H1 (cell line): ENCODE measurements around the gene WDFY4. TPM values are rescaled to one million over a fixed set of nuclear protein-coding genes. Genes with fewer than 3 reads are reported as not detected.

ENCODE experiments used
- CTCF ChIA-PET: fragments of 300-600 bp; sonication (Branson Sonifier 250); formaldehyde crosslinking; loops from one replicate; lab custom pipeline; 2021; ENCODE audit not compliant: partially characterized antibody; lab: Charles Lee
- POLR2A ChIA-PET: fragments of 300-600 bp; sonication (Branson Sonifier 250); formaldehyde crosslinking; loops from one replicate; lab custom pipeline; 2021; ENCODE audit warnings: inconsistent platforms; ENCODE audit not compliant: partially characterized antibody; lab: Charles Lee
- DNase-seq, 2 experiments: peaks; one replicate each; pipeline versions ENCODE4 v3.0.0 to v3.0.0-alpha.2; 2010 to 2022; ENCODE audit warnings: low spot score in 2 of 2, low read depth in 1 of 2, mixed read lengths in 1 of 2
- FAIRE-seq: peaks from 2 replicates; lab custom pipeline; 2011; peaks lifted over from hg19 to GRCh38; lab: Jason Lieb, UNC
- H2AFZ ChIP-seq: 2 replicates; pipeline ENCODE4 v1.8.1; 2012; ENCODE audit warnings: low read length, inconsistent platforms
- H2AK5ac ChIP-seq: 2 replicates; pipeline ENCODE4 v1.6.1; 2013; ENCODE audit warnings: low read depth, low read length
- H2BK120ac ChIP-seq: replicated peaks from 2 replicates; pipeline ENCODE3; 2013; ENCODE audit warnings: low read depth, low read length, inconsistent platforms
- H2BK12ac ChIP-seq: 2 replicates; pipeline ENCODE4 v1.6.1; 2013; ENCODE audit warnings: low read depth, low read length
- H2BK15ac ChIP-seq: 2 replicates; pipeline ENCODE4 v1.6.1; 2013; ENCODE audit warnings: low read length
- H2BK20ac ChIP-seq: 2 replicates; pipeline ENCODE4 v1.6.1; 2013; ENCODE audit warnings: low read length
- H2BK5ac ChIP-seq: 2 replicates; pipeline ENCODE4 v1.6.1; 2013; ENCODE audit warnings: low read depth, low read length
- H3K14ac ChIP-seq: 2 replicates; pipeline ENCODE4 v1.6.1; 2013; ENCODE audit warnings: inconsistent platforms; ENCODE audit not compliant: insufficient read length
- H3K18ac ChIP-seq: 2 replicates; pipeline ENCODE4 v1.6.1; 2013; ENCODE audit warnings: low read length; ENCODE audit errors: extremely low read depth
- H3K23ac ChIP-seq: 2 replicates; pipeline ENCODE4 v1.6.1; 2013; ENCODE audit warnings: inconsistent platforms; ENCODE audit not compliant: insufficient read length
- H3K23me2 ChIP-seq: 2 replicates; pipeline ENCODE4 v1.6.1; 2013; ENCODE audit warnings: low read depth, low read length
- H3K27ac ChIP-seq: 2 replicates; pipeline ENCODE4 v1.6.1; 2011; ENCODE audit warnings: low read depth, low read length, inconsistent platforms
- H3K27me3 ChIP-seq, 4 experiments: replicated peaks in 1 of 4; 1 replicate in 1 of 4; 2 replicates in 3 of 4; pipeline versions ENCODE4 v1.6.1 to v1.8.1; 2011 to 2013; ENCODE audit warnings: low read length in 3 of 4, mild to moderate bottlenecking in 3 of 4, inconsistent platforms in 2 of 4, mixed read lengths in 2 of 4, moderate library complexity in 1 of 4; ENCODE audit not compliant: control insufficient read depth in 3 of 4, insufficient read depth in 3 of 4; ENCODE audit errors: extremely low read depth in 1 of 4
- H3K36me3 ChIP-seq, 4 experiments: 2 replicates each; pipeline versions ENCODE4 v1.6.1 to v1.8.1; 2011 to 2013; ENCODE audit warnings: mild to moderate bottlenecking in 4 of 4, low read length in 3 of 4, moderate library complexity in 2 of 4, control low read depth in 1 of 4, inconsistent platforms in 1 of 4; ENCODE audit not compliant: insufficient read depth in 4 of 4, control insufficient read depth in 2 of 4
- H3K4ac ChIP-seq: replicated peaks from 2 replicates; pipeline ENCODE3; 2013; ENCODE audit warnings: low read length, low read depth, mixed read lengths, inconsistent platforms; ENCODE audit not compliant: insufficient read length
- H3K4me1 ChIP-seq, 4 experiments: replicated peaks in 1 of 4; 1 replicate in 1 of 4; 2 replicates in 3 of 4; pipeline versions ENCODE4 v1.6.1 to v1.8.1; 2011 to 2013; ENCODE audit warnings: low read length in 3 of 4, inconsistent platforms in 2 of 4, mixed read lengths in 1 of 4; ENCODE audit not compliant: insufficient read depth in 4 of 4, control insufficient read depth in 3 of 4
- H3K4me2 ChIP-seq, 2 experiments: 2 replicates each; pipeline versions ENCODE4 v1.6.1 to v1.8.1; 2011 to 2013; ENCODE audit warnings: low read depth in 2 of 2, low read length in 2 of 2, control low read depth in 1 of 2, inconsistent platforms in 1 of 2, mild to moderate bottlenecking in 1 of 2; ENCODE audit not compliant: insufficient read depth in 1 of 2
- H3K4me3 ChIP-seq, 4 experiments: fragments of 200-600, 300-600 bp in 1 of 4; sonication (generic), shearing (Covaris generic), sonication (Bioruptor Twin) in 1 of 4; 2 replicates each; pipeline versions ENCODE4 v1.5.1 to v1.8.1; 2011 to 2016; ENCODE audit warnings: low read length in 4 of 4, low read depth in 3 of 4, control low read depth in 2 of 4, inconsistent platforms in 2 of 4, mild to moderate bottlenecking in 2 of 4, mixed read lengths in 1 of 4, moderate library complexity in 1 of 4; ENCODE audit not compliant: insufficient read depth in 2 of 4; ENCODE audit errors: extremely low read depth in 1 of 4
- H3K56ac ChIP-seq: replicated peaks from 2 replicates; pipeline ENCODE3; 2013; ENCODE audit warnings: low read depth, mild to moderate bottlenecking, mixed read lengths, low read length, inconsistent platforms; ENCODE audit not compliant: insufficient read length
- H3K79me1 ChIP-seq: 2 replicates; pipeline ENCODE4 v1.6.1; 2013; ENCODE audit warnings: low read depth, low read length, control low read depth
- H3K79me2 ChIP-seq, 2 experiments: 2 replicates each; pipeline versions ENCODE4 v1.6.1 to v1.8.1; 2012 to 2013; ENCODE audit warnings: low read length in 2 of 2, mild to moderate bottlenecking in 2 of 2, inconsistent platforms in 1 of 2; ENCODE audit not compliant: insufficient read depth in 2 of 2, control insufficient read depth in 1 of 2
- H3K9ac ChIP-seq, 4 experiments: replicated peaks in 1 of 4; 1 replicate in 1 of 4; 2 replicates in 3 of 4; pipeline versions ENCODE4 v1.6.1 to v1.8.1; 2011 to 2013; ENCODE audit warnings: low read depth in 3 of 4, low read length in 3 of 4, control low read depth in 2 of 4, mild to moderate bottlenecking in 2 of 4, moderate library complexity in 2 of 4, inconsistent platforms in 1 of 4; ENCODE audit errors: extremely low read depth in 1 of 4
- H3K9me3 ChIP-seq, 2 experiments: 2 replicates each; pipeline versions ENCODE4 v1.6.1 to v1.8.1; 2012 to 2013; ENCODE audit warnings: mild to moderate bottlenecking in 2 of 2, moderate library complexity in 2 of 2, control low read depth in 1 of 2, inconsistent platforms in 1 of 2, low read depth in 1 of 2, low read length in 1 of 2, mixed read lengths in 1 of 2; ENCODE audit not compliant: insufficient read depth in 2 of 2
- H4K20me1 ChIP-seq, 2 experiments: replicated peaks in 1 of 2; 2 replicates each; pipeline versions ENCODE3 to v1.8.1; 2011 to 2013; ENCODE audit warnings: inconsistent platforms in 2 of 2, low read length in 2 of 2, mild to moderate bottlenecking in 1 of 2; ENCODE audit not compliant: insufficient read depth in 2 of 2, control insufficient read depth in 1 of 2
- H4K5ac ChIP-seq: 2 replicates; pipeline ENCODE4 v1.6.1; 2013; ENCODE audit warnings: low read length, low read depth, mixed read lengths, inconsistent platforms; ENCODE audit not compliant: insufficient read length
- H4K8ac ChIP-seq: 2 replicates; pipeline ENCODE4 v1.8.0; 2013; ENCODE audit warnings: mild to moderate bottlenecking, moderate library complexity, low read length, inconsistent platforms; ENCODE audit not compliant: insufficient read depth; ENCODE audit errors: extremely low read depth
- H4K91ac ChIP-seq: replicated peaks from 2 replicates; pipeline ENCODE3; 2013; ENCODE audit warnings: low read length, mixed read lengths, inconsistent platforms; ENCODE audit not compliant: insufficient read length
- CEBPB ChIP-seq: IDR thresholded peaks from 2 replicates; pipeline ENCODE4 v1.6.1; 2012; ENCODE audit warnings: low read depth, low read length
- EGR1 ChIP-seq: IDR thresholded peaks from 2 replicates; pipeline ENCODE4 v1.6.1; 2011; ENCODE audit warnings: low read depth, low read length, borderline replicate concordance
- KDM5A ChIP-seq: fragments of 200-600 bp; IDR thresholded peaks from 2 replicates; pipeline ENCODE4 v1.7.1; 2012; ENCODE audit warnings: mild to moderate bottlenecking, low read length, inconsistent platforms, mixed read lengths
- SRF ChIP-seq: IDR thresholded peaks from 2 replicates; pipeline ENCODE4 v1.6.1; 2011; ENCODE audit warnings: mild to moderate bottlenecking, low read depth, low read length, moderate library complexity
- WGBS, 2 experiments: shearing (Covaris generic) in 1 of 2; methylation state at CpG; one replicate each; pipeline versions ENCODE4 v1.1.6 to v1.1.7; 2013 to 2015; ENCODE audit warnings: low lambda C conversion rate in 2 of 2, mixed read lengths in 2 of 2, inconsistent platforms in 1 of 2, low coverage in 1 of 2, missing lambda C conversion rate in 1 of 2; ENCODE audit not compliant: insufficient replicate concordance in 2 of 2, insufficient coverage in 1 of 2, insufficient read length in 1 of 2; ENCODE audit errors: extremely low coverage in 1 of 2, missing lambda C conversion rate in 1 of 2; 5-methylcytosine and 5-hydroxymethylcytosine counted together
- polyA plus RNA-seq, 7 experiments: library from polyadenylated mRNA; depleted of rRNA in 3 of 7; stranded (reverse) in 5 of 7; unstranded in 2 of 7; fragments of >200 nt in 5 of 7; fragments of 200-250 nt in 2 of 7; gene quantifications; 1 replicate in 5 of 7; 2 replicates in 1 of 7; 4 replicates in 1 of 7; pipeline versions ENCODE4 v1.2.1 to v1.2.3, GENCODE V29; 2011 to 2013; ENCODE audit warnings: missing spikeins in 2 of 7, mixed read lengths in 2 of 7
- total RNA-seq: library from RNA; stranded (reverse); fragmentation: NEBNext Ultra II Directional; extraction: Animal tissue kit (Norgen Biotek cat#: 25700); gene quantifications from 2 replicates; pipeline ENCODE4 v1.2.1, GENCODE V29; 2021

The WDFY4 gene
- total and polyA plus RNA-seq, 2 of the 8 experiments (the other 6 are each of a cell fraction or from before 2014, with no cell fraction given): not detected

GRCh38 chr10:48652344-48652743, 32.3 kb upstream of the WDFY4 start:
- Histone ChIP-seq H2BK15ac (no peak overlapping the region), H2BK20ac (no peak overlapping the region), H3K18ac (no peak overlapping the region), H3K27me3 (peaks cover 0 to 19% (median 8%) of the 10 kb centered on the region in 4 experiments; a peak in 5 of 7 replicates), H3K36me3 (no peaks in the 10 kb centered on the region), H3K23ac (no peak overlapping the region), H3K23me2 (no peaks in the 10 kb centered on the region; the same call in 1 of the 2 replicates), H3K4me3 (no peak overlapping the region), H3K4me2 (no peak overlapping the region), H2BK12ac (no peak overlapping the region), H2BK5ac (no peak overlapping the region), H3K56ac (no peak overlapping the region), H3K9ac (no peak overlapping the region), H4K91ac (no peak overlapping the region), H3K9me3 (no peaks in the 10 kb centered on the region), H4K5ac (no peak overlapping the region), H3K79me2 (no peaks in the 10 kb centered on the region), H3K4ac (no peak overlapping the region), H2AFZ (no peak overlapping the region), H2AK5ac (no peak overlapping the region), H3K4me1 (peaks cover 0 to 12% (median 5%) of the 10 kb centered on the region in 4 experiments; a peak in 5 of 7 replicates), H2BK120ac (no peak overlapping the region), H3K14ac (no peak overlapping the region), H4K20me1 (no peaks in the 10 kb centered on the region), H3K27ac (no peak overlapping the region), H3K79me1 (no peaks in the 10 kb centered on the region), H4K8ac (no peak overlapping the region)
- ChIA-PET CTCF (interaction anchor here (0.6 to 1.6 kb wide), 10 partner anchors 37 to 784 kb away, joined by 3 to 10 read pairs (median 3); no protein-coding TSS in a partner anchor), POLR2A (no interaction called here)
- WGBS, 2 experiments: 90% methylated on average over 4 of the region's 4 CpGs; no CpG with 5 or more reads in 1 of the 2 experiments
- TF ChIP-seq EGR1: no peak
- TF ChIP-seq SRF: no peak
- no peak for TF ChIP-seq KDM5A
- TF ChIP-seq CEBPB: no peak
- no peak for DNase-seq
- FAIRE-seq: no peak
